ENCODE measurements around the gene GRIFIN. TPM values are rescaled to one million over a fixed set of nuclear protein-coding genes. Genes with fewer than 3 reads are reported as not detected.

Gene GRIFIN
- total and polyA plus RNA-seq, 9 of the 15 experiments (the other 6 are each of a cell fraction or from before 2014, with no cell fraction given): not detected

DNA sequence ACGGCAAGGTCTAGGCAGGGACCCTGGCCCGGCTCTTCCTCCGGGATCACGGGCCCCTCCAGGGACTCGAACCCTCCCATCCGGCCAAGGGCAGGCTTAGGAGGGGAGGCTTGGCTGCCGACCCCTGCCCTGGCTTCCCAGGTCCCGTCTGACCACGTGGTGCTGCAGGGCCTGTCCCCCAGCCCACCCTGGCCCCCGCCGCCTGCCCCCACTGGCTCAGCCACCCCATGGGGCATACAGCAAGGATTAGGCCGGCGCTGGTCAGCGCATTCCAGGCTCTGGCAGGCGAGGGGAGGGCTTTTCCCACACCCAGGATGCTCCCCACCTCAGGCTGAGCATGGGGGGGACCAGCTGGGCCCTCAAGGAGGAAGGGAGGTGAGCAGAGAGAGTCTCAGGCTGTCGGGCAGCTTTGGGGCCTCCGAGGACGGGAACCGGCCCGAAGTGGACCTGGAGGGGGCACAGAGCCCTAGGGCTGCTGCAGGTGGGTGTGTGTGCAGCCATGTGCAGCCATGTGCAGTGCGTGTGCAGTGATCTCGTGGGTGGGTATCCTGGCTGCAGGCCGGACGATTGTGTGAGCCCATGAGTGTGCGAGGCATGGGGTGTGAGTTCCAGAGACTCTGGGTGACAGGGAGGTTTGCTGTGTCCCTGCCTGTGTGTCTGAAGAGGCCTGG, 713 bp upstream of the GRIFIN start:
- H3K36me3 ChIP-seq (ENCODE audit: control insufficient read depth, insufficient read depth, low read length): no peaks in the 10 kb centered on the region
- in situ Hi-C loops (cut with MboI) (no loop called here), intact Hi-C loops (cut with micrococcal nuclease) (loop anchor here (5.0 to 10.0 kb wide), 2 partner anchors 90 to 188 kb away; no protein-coding TSS in a partner anchor)
- no peak for DNase-seq (ENCODE audit: extremely low read depth in 1 of 4, low spot score in 3 of 4)
- peaks cover 23% of the 10 kb centered on the region for H4K20me1 ChIP-seq (replicated peaks; ENCODE audit: control insufficient read depth, insufficient read depth, low read length)
- ChIA-PET CTCF (ENCODE audit: low intra/inter-chr PET ratio) (interaction anchor here (0.6 kb wide), 1 partner anchor 1673 kb away, joined by 3 read pairs; no protein-coding TSS in a partner anchor), POLR2A (no interaction called here)
- H3K79me2 ChIP-seq (ENCODE audit: control insufficient read depth, insufficient read depth, low read length): no peaks in the 10 kb centered on the region
- peaks cover 0 to 53% of the 10 kb centered on the region in 2 experiments; a peak in 3 of 5 replicates for H3K4me1 ChIP-seq (replicated peaks in 1 of 2; ENCODE audit: control insufficient read depth in 2 of 2, insufficient read depth in 2 of 2, low read length in 2 of 2)
- no peak overlapping the region for H3K4me3 ChIP-seq
- BruUV-seq (replicated peaks): no TSS peak
- TF ChIP-seq ZNF707 (CRISPR knock-in tag; conservative IDR thresholded peaks at IDR 0.05) (no peak), HDGF (IDR thresholded peaks at IDR 0.05) (no peak), NFYB (IDR thresholded peaks at IDR 0.05; ENCODE audit: extremely low read depth, insufficient read length) (no peak), CBX1 (IDR thresholded peaks at IDR 0.05; ENCODE audit: low read depth) (no peak), EGR1 (conservative IDR thresholded peaks at IDR 0.05) (no peak), HNRNPL (IDR thresholded peaks at IDR 0.05; ENCODE audit: low read depth, low read length) (no peak), ILF3 (IDR thresholded peaks at IDR 0.05; ENCODE audit: borderline replicate concordance) (no peak), SNIP1 (IDR thresholded peaks at IDR 0.05; ENCODE audit: low read depth) (no peak)
- TF ChIP-seq, protein P1, sequence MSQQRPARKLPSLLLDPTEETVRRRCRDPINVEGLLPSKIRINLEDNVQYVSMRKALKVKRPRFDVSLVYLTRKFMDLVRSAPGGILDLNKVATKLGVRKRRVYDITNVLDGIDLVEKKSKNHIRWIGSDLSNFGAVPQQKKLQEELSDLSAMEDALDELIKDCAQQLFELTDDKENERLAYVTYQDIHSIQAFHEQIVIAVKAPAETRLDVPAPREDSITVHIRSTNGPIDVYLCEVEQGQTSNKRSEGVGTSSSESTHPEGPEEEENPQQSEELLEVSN (IDR thresholded peaks at IDR 0.05; ENCODE audit: borderline replicate concordance in 1 of 2, extremely low read depth in 1 of 2, insufficient read depth in 1 of 2, insufficient read length in 1 of 2, low read depth in 1 of 2, low read length in 1 of 2, poor library complexity in 1 of 2, severe bottlenecking in 1 of 2): no peak
- TF ChIP-seq, protein P2, sequence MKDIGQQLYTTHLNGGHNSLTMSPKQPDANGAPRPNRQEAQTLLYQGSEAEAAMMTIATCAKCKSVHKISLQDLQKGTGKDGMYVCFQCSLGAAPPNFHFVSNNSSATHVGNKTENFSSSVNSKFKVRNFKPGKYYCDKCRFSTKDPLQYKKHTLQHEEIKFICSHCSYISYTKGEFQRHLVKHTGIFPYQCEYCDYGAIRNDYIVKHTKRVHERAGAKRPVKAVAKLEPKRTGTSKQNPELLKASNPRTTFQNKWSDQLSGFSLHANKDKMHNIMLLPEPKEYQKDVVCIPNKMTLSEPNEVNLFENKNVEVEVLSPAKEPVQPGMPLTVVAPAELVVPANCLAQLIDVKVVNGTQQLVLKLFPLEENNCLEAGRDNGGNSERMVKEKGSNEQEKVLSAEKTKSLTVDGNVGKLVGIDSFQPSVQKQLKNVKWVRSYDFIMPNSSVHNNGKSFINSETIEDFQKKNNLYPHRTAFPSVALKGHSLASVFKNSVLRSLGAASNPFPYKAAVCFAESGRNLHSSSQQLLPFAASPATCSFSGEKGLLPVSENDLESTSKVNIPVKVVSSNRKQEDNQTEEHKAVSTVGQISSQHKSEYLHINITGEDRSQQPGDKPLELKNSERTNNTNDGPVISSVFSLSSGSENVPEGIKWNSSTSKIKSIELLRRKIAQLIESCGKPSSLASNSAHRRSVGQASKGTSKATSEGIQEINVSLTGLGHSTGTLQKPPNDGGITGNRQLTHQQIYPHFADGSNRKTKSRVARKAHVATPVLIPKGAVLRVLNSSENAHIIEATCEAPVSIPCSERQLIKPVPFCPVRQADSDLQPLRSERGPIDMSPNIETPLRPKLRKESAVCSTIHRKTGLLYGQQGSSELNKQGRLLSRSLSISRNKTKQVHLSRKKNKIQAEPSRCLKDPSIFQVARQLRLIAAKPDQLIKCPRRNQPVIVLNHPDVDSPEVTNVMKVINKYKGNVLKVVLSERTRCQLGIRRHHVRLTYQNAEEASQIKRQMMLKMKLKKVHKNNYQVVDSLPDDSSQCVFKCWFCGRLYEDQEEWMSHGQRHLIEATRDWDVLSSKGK (CRISPR knock-in tag; IDR thresholded peaks at IDR 0.05): no peak
- no peak for ATAC-seq
- H3K27ac ChIP-seq (ENCODE audit: extremely low read depth, low read depth, low read length): no peak overlapping the region
- FAIRE-seq: no peak
- no peaks in the 10 kb centered on the region for H3K9me3 ChIP-seq (replicated peaks; ENCODE audit: control insufficient read depth, insufficient read depth, low read depth, low read length)
- no peak overlapping the region for H2AFZ ChIP-seq (ENCODE audit: low read depth, low read length)
- no peaks in the 10 kb centered on the region for H3K9me1 ChIP-seq (ENCODE audit: control insufficient read depth, insufficient read depth, low read length)
- WGBS (ENCODE audit: insufficient coverage, low coverage, missing lambda C conversion rate): 33% methylated on average over 16 of the region's 25 CpGs
- H3K27me3 ChIP-seq (ENCODE audit: control insufficient read depth in 2 of 2, insufficient read depth in 2 of 2, low read length in 2 of 2): peaks cover 15 to 34% of the 10 kb centered on the region in 2 experiments; a peak in 4 of 5 replicates
- no peak overlapping the region for H3K4me2 ChIP-seq (ENCODE audit: insufficient read depth, low read length)
- peak overlapping the region in 1 of 2 experiments; percentile 58; a peak in 2 of 4 replicates for H3K9ac ChIP-seq (ENCODE audit: insufficient read depth in 1 of 2, low read depth in 2 of 2, low read length in 2 of 2)
